ENCODE measurements around the gene AKAP6. TPM values are rescaled to one million over a fixed set of nuclear protein-coding genes. Genes with fewer than 3 reads are reported as not detected.

The AKAP6 gene
- total and polyA plus RNA-seq, 10 of the 15 experiments (the other 5 are each of a cell fraction or from before 2014, with no cell fraction given), result 0.35 to 5.9 (median 2.2) TPM

GRCh38 chr14:32421781-32422180 is 92.7 kb downstream of the AKAP6 start:
- no TSS peak for BruUV-seq (replicated peaks)
- 0% methylated on average over 1 of the region's 1 CpG for WGBS (ENCODE audit: insufficient coverage, insufficient replicate concordance, low lambda C conversion rate, missing lambda C conversion rate)
- FAIRE-seq, result no peak
- no peak for TF ChIP-seq ZZZ3 (IDR thresholded peaks at IDR 0.05; ENCODE audit: control insufficient read depth, insufficient read length, low read depth)
- POLR2A ChIA-PET, result interaction anchor here (0.5 kb wide), 1 partner anchor 87 kb away, joined by 3 read pairs; no protein-coding TSS in a partner anchor
- no peak for ATAC-seq
- H2AFZ ChIP-seq (ENCODE audit: control insufficient read depth, low read depth, low read length), result no peak overlapping the region
- RAD21 ChIA-PET (ENCODE audit: unreplicated experiment), result no interaction called here
- no peaks in the 10 kb centered on the region for H3K79me2 ChIP-seq (ENCODE audit: control insufficient read depth, insufficient read depth, low read length)
- no peak overlapping the region for H3K4me2 ChIP-seq (ENCODE audit: control insufficient read depth, insufficient read depth)
- no peak overlapping the region for H3K9ac ChIP-seq (ENCODE audit: control insufficient read depth, insufficient read depth, low read length)
- H3K36me3 ChIP-seq (ENCODE audit: control insufficient read depth in 2 of 2, insufficient read depth in 2 of 2, low read length in 1 of 2), result no peaks in the 10 kb centered on the region
- SMC1A ChIA-PET (ENCODE audit: uncharacterized antibody, unreplicated experiment), result no interaction called here
- DNase-seq (ENCODE audit: low read depth, low spot score), result no peak
- H3K27ac ChIP-seq (ENCODE audit: control insufficient read depth, insufficient read depth), result no peak overlapping the region
- intact Hi-C loops (cut with micrococcal nuclease; ENCODE audit: unreplicated experiment) (no loop called here), in situ Hi-C loops (cut with MboI) (no loop called here)
- no peaks in the 10 kb centered on the region for H3K27me3 ChIP-seq (replicated peaks in 1 of 2; ENCODE audit: control insufficient read depth in 2 of 2, insufficient read depth in 2 of 2, low read length in 1 of 2)
- H3K4me3 ChIP-seq, result no peak overlapping the region
- no peaks in the 10 kb centered on the region for H3K4me1 ChIP-seq (ENCODE audit: control insufficient read depth, insufficient read depth, low read length)
- no peaks in the 10 kb centered on the region for H3K9me3 ChIP-seq (replicated peaks; ENCODE audit: control insufficient read depth, insufficient read depth, low read length)
- CTCF ChIA-PET, result no interaction called here
- no peaks in the 10 kb centered on the region for H4K20me1 ChIP-seq (ENCODE audit: control insufficient read depth, insufficient read depth)

- Histone ChIP-seq H3K79me2 (ENCODE audit: control insufficient read depth, insufficient read depth, low read length) (no peaks in the 10 kb centered on the region), H2AFZ (ENCODE audit: control insufficient read depth, low read depth, low read length) (no peak overlapping the region), H3K27me3 (replicated peaks in 1 of 2; ENCODE audit: control insufficient read depth in 2 of 2, insufficient read depth in 2 of 2, low read length in 1 of 2) (no peaks in the 10 kb centered on the region), H3K4me3 (no peak overlapping the region), H3K9ac (ENCODE audit: control insufficient read depth, insufficient read depth, low read length) (no peak overlapping the region), H3K4me1 (ENCODE audit: control insufficient read depth, insufficient read depth, low read length) (no peaks in the 10 kb centered on the region), H3K9me3 (replicated peaks; ENCODE audit: control insufficient read depth, insufficient read depth, low read length) (no peaks in the 10 kb centered on the region), H4K20me1 (ENCODE audit: control insufficient read depth, insufficient read depth) (no peaks in the 10 kb centered on the region), H3K36me3 (ENCODE audit: control insufficient read depth in 2 of 2, insufficient read depth in 2 of 2, low read length in 1 of 2) (no peaks in the 10 kb centered on the region), H3K27ac (ENCODE audit: control insufficient read depth, insufficient read depth) (no peak overlapping the region), H3K4me2 (ENCODE audit: control insufficient read depth, insufficient read depth) (no peak overlapping the region)
- RAD21 ChIA-PET (ENCODE audit: unreplicated experiment), result no interaction called here
- intact Hi-C loops (cut with micrococcal nuclease; ENCODE audit: unreplicated experiment) (no loop called here), in situ Hi-C loops (cut with MboI) (no loop called here)
- no TSS peak for BruUV-seq (replicated peaks)
- TF ChIP-seq RAD51 (IDR thresholded peaks at IDR 0.05) (no peak), MTA3 (IDR thresholded peaks at IDR 0.05; ENCODE audit: borderline replicate concordance, low read length) (no peak), YBX1 (IDR thresholded peaks at IDR 0.05) (no peak), IRF5 (IDR thresholded peaks at IDR 0.05; ENCODE audit: borderline replicate concordance) (no peak), IKZF1 (conservative IDR thresholded peaks at IDR 0.05) (no peak), KDM1A (IDR thresholded peaks at IDR 0.05; ENCODE audit: borderline replicate concordance) (no peak), GABPA (IDR thresholded peaks at IDR 0.05; ENCODE audit: low read depth) (no peak), CBX3 (IDR thresholded peaks at IDR 0.05; ENCODE audit: borderline replicate concordance, low read depth) (no peak)
- ATAC-seq (no peak), FAIRE-seq (no peak), DNase-seq (ENCODE audit: low read depth, low spot score) (no peak)
- POLR2A ChIA-PET, result interaction anchor here (0.5 kb wide), 1 partner anchor 88 kb away, joined by 3 read pairs; no protein-coding TSS in a partner anchor
- SMC1A ChIA-PET (ENCODE audit: uncharacterized antibody, unreplicated experiment), result no interaction called here
- CTCF ChIA-PET, result no interaction called here
These were observed 93.3 kb downstream of the AKAP6 start for GRCh38 chr14:32422440-32422839.
